Suprapubic skin (tissue), 4 donors: ENCODE measurements around the gene ZNF473. TPM values are rescaled to one million over a fixed set of nuclear protein-coding genes. Genes with fewer than 3 reads are reported as not detected.

ENCODE experiments used
- DNase-seq, 2 donors: peaks; one replicate each; pipeline ENCODE4 v3.0.0-alpha.2; 2019; ENCODE audit warnings: low spot score in 2 of 2
- H3K27ac ChIP-seq: fragments of 200-600 bp; sonication (generic); one replicate; pipeline ENCODE4 v1.5.1; 2019
- H3K27me3 ChIP-seq: fragments of 200-600 bp; sonication (generic); one replicate; pipeline ENCODE4 v1.5.1; 2019
- H3K36me3 ChIP-seq: fragments of 200-600 bp; sonication (generic); one replicate; pipeline ENCODE4 v1.5.1; 2019
- H3K4me1 ChIP-seq: fragments of 200-600 bp; sonication (generic); one replicate; pipeline ENCODE4 v1.5.1; 2019
- H3K4me3 ChIP-seq: fragments of 200-600 bp; sonication (generic); one replicate; pipeline ENCODE4 v1.5.1; 2019; ENCODE audit warnings: mild to moderate bottlenecking
- H3K9me3 ChIP-seq: fragments of 200-600 bp; sonication (generic); one replicate; pipeline ENCODE4 v1.5.1; 2019
- EP300 ChIP-seq: sonication (generic); formaldehyde crosslinking; IDR thresholded peaks from one replicate; pipeline ENCODE4 v1.6.1; 2017; ENCODE audit warnings: antibody characterized with exemption
- POLR2A ChIP-seq, 2 donors: fragments of 450-650 bp; IDR thresholded peaks; one replicate each; pipeline ENCODE4 v1.6.1; 2017; ENCODE audit warnings: antibody characterized with exemption in 2 of 2, mild to moderate bottlenecking in 2 of 2, moderate library complexity in 2 of 2
- POLR2AphosphoS5 ChIP-seq, 3 donors: sonication (generic); formaldehyde crosslinking; IDR thresholded peaks; one replicate each; pipeline ENCODE4 v1.6.1; 2017; ENCODE audit warnings: antibody characterized with exemption in 3 of 3
- WGBS: methylation state at CpG from one replicate; pipeline ENCODE4 v1.1.5; 2018; 5-methylcytosine and 5-hydroxymethylcytosine counted together
- total RNA-seq, 4 donors: library from RNA; depleted of rRNA; stranded (reverse); fragments of >200 nt; gene quantifications; one replicate each; pipeline ENCODE4 v1.1.0, GENCODE V29; 2016
- TF ChIP-seq, protein P1 (sequence below), 2 donors: fragments of 200-600 bp in 1 of 2; fragments of 450-650 bp in 1 of 2; sonication (generic) in 1 of 2; IDR thresholded peaks; one replicate each; pipeline ENCODE4 v1.5.1; 2016 to 2019; ENCODE audit warnings: antibody characterized with exemption in 2 of 2, mild to moderate bottlenecking in 1 of 2, moderate library complexity in 1 of 2

The ZNF473 gene
- total RNA-seq, 4 donors from 2014 or later: 8.5 to 18.5 (median 12.2) TPM

GRCh38 chr19:50058425-50058824, 32.6 kb downstream of the ZNF473 start:
- no peaks in the 10 kb centered on the region for H3K4me1 ChIP-seq
- no peak overlapping the region for H3K27ac ChIP-seq
- 89% methylated on average over 2 of the region's 2 CpGs for WGBS
- no peaks in the 10 kb centered on the region for H3K27me3 ChIP-seq
- TF ChIP-seq POLR2A (IDR thresholded peaks at IDR 0.05) (no peak), POLR2AphosphoS5 (IDR thresholded peaks at IDR 0.05) (no peak), EP300 (no peak)
- TF ChIP-seq, protein P1, sequence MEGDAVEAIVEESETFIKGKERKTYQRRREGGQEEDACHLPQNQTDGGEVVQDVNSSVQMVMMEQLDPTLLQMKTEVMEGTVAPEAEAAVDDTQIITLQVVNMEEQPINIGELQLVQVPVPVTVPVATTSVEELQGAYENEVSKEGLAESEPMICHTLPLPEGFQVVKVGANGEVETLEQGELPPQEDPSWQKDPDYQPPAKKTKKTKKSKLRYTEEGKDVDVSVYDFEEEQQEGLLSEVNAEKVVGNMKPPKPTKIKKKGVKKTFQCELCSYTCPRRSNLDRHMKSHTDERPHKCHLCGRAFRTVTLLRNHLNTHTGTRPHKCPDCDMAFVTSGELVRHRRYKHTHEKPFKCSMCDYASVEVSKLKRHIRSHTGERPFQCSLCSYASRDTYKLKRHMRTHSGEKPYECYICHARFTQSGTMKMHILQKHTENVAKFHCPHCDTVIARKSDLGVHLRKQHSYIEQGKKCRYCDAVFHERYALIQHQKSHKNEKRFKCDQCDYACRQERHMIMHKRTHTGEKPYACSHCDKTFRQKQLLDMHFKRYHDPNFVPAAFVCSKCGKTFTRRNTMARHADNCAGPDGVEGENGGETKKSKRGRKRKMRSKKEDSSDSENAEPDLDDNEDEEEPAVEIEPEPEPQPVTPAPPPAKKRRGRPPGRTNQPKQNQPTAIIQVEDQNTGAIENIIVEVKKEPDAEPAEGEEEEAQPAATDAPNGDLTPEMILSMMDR (IDR thresholded peaks at IDR 0.05): no peak
- H3K9me3 ChIP-seq: peaks cover 24% of the 10 kb centered on the region
- no peak overlapping the region for H3K4me3 ChIP-seq
- no peak for DNase-seq
- H3K36me3 ChIP-seq: no peaks in the 10 kb centered on the region

DNA sequence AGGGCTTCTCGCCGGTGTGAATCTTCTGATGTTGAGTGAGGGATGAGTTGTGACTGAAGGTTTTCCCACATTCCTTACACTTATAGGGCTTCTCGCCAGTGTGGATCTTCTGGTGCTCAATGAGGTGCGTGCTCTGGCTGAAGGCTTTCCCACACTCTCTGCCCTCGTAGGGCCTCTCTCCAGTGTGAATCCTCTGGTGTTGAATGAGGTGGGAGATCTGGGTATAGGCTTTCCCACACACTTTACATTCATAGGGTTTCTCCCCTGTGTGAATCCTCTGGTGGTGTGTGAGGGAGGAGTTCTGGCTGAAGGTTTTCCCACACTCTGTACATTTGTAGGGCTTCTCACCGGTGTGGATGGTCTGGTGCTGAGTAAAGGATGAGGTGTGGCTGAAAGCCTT, 33.2 kb downstream of the ZNF473 start:
- H3K4me3 ChIP-seq: no peak overlapping the region
- peaks cover 24% of the 10 kb centered on the region for H3K9me3 ChIP-seq
- no peaks in the 10 kb centered on the region for H3K36me3 ChIP-seq
- 98% methylated on average over 6 of the region's 6 CpGs for WGBS
- no peak for DNase-seq
- H3K27me3 ChIP-seq: no peaks in the 10 kb centered on the region
- no peaks in the 10 kb centered on the region for H3K4me1 ChIP-seq
- TF ChIP-seq EP300: no peak
- TF ChIP-seq, protein P1 (IDR thresholded peaks at IDR 0.05): no peak
- no peak for TF ChIP-seq POLR2AphosphoS5 (IDR thresholded peaks at IDR 0.05)
- TF ChIP-seq POLR2A (IDR thresholded peaks at IDR 0.05): no peak
- no peak overlapping the region for H3K27ac ChIP-seq

GRCh38 chr19:50060107-50060506, 34.3 kb downstream of the ZNF473 start:
- WGBS: 85% methylated on average over 15 of the region's 15 CpGs
- Histone ChIP-seq H3K36me3 (no peaks in the 10 kb centered on the region), H3K27ac (no peak overlapping the region), H3K27me3 (no peaks in the 10 kb centered on the region), H3K4me3 (no peak overlapping the region), H3K4me1 (no peaks in the 10 kb centered on the region), H3K9me3 (peaks cover 24% of the 10 kb centered on the region)
- TF ChIP-seq POLR2A (IDR thresholded peaks at IDR 0.05): no peak
- no peak for TF ChIP-seq EP300
- TF ChIP-seq, protein P1 (IDR thresholded peaks at IDR 0.05): no peak
- TF ChIP-seq POLR2AphosphoS5 (IDR thresholded peaks at IDR 0.05): no peak
- DNase-seq: no peak

DNA sequence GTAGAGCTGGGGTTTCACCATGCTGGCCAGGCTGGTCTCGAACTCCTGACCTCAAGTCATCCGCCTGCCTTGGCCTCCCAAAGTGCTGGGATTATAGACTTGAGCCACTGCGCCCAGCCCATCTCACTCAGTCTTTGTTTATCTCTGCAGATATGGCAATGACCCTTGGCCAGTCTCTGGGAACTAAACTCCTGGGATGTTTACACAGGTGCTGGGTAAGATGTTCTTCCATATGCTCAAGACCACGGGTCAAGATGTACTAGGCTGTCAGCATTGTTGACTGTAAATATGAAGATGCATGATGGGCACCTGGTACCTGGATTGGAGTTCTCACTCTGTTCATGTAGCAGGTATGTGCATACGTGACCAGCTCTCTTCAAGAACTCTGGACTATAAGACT, 35.8 kb downstream of the ZNF473 start:
- TF ChIP-seq POLR2AphosphoS5 (IDR thresholded peaks at IDR 0.05): no peak
- TF ChIP-seq POLR2A (IDR thresholded peaks at IDR 0.05): no peak
- no peak for TF ChIP-seq EP300
- TF ChIP-seq, protein P1 (IDR thresholded peaks at IDR 0.05): no peak
- 74% methylated on average over 5 of the region's 5 CpGs for WGBS
- peaks cover 24% of the 10 kb centered on the region for H3K9me3 ChIP-seq
- no peak overlapping the region for H3K27ac ChIP-seq
- H3K4me3 ChIP-seq: no peak overlapping the region
- H3K4me1 ChIP-seq: no peaks in the 10 kb centered on the region
- DNase-seq: no peak
- H3K36me3 ChIP-seq: no peaks in the 10 kb centered on the region
- H3K27me3 ChIP-seq: no peaks in the 10 kb centered on the region

GRCh38 chr19:50065938-50066337, 40.1 kb downstream of the ZNF473 start:
- no peak for TF ChIP-seq POLR2AphosphoS5 (IDR thresholded peaks at IDR 0.05)
- TF ChIP-seq EP300: no peak
- no peak for TF ChIP-seq POLR2A (IDR thresholded peaks at IDR 0.05)
- TF ChIP-seq, protein P1 (IDR thresholded peaks at IDR 0.05): no peak
- Histone ChIP-seq H3K4me1 (no peaks in the 10 kb centered on the region), H3K36me3 (no peaks in the 10 kb centered on the region), H3K9me3 (no peaks in the 10 kb centered on the region), H3K4me3 (no peak overlapping the region), H3K27me3 (no peaks in the 10 kb centered on the region), H3K27ac (no peak overlapping the region)
- DNase-seq: no peak
- 84% methylated on average over 10 of the region's 10 CpGs for WGBS
